Cardiac muscle cell (in vitro differentiated cells and primary cell): ENCODE data around the gene HIVEP1. TPM values are rescaled to one million over a fixed set of nuclear protein-coding genes. Genes with fewer than 3 reads are reported as not detected.

Experiments
- DNase-seq, 2 donors: peaks; one replicate each; pipeline versions ENCODE4 v3.0.0 to v3.0.0-alpha.2; 2010 to 2017; ENCODE audit warnings: low read depth in 1 of 2, low spot score in 1 of 2
- H3K27ac ChIP-seq: fragments of 200-600 bp; sonication (generic); 2 replicates; pipeline ENCODE4 v1.5.1; 2016
- H3K27me3 ChIP-seq: fragments of 200-600 bp; sonication (generic); 2 replicates; pipeline ENCODE4 v1.6.0; 2016; ENCODE audit warnings: control low read depth
- H3K36me3 ChIP-seq: fragments of 200-600 bp; sonication (generic); 2 replicates; pipeline ENCODE4 v1.5.1; 2016; ENCODE audit warnings: control low read depth
- H3K4me1 ChIP-seq: fragments of 200-600 bp; sonication (generic); 2 replicates; pipeline ENCODE4 v1.8.1; 2017; ENCODE audit warnings: low read depth, mild to moderate bottlenecking, mixed run types
- H3K4me3 ChIP-seq: fragments of 200-600 bp; sonication (generic); 2 replicates; pipeline ENCODE4 v1.5.1; 2016; ENCODE audit warnings: mild to moderate bottlenecking
- H3K9me3 ChIP-seq: fragments of 200-600 bp; sonication (generic); 2 replicates; pipeline ENCODE4 v1.5.1; 2017; ENCODE audit warnings: low read depth, mild to moderate bottlenecking, control low read depth
- polyA plus RNA-seq: library from polyadenylated mRNA; unstranded; fragments of >200 nt; fragmentation: Nextera tagmentation; extraction: Ambion mirVana; gene quantifications from 2 replicates; pipeline ENCODE4 v1.2.1, GENCODE V29; 2016
- total RNA-seq: library from RNA; depleted of rRNA; stranded (reverse); fragments of >200 nt; gene quantifications from 2 replicates; pipeline ENCODE4 v1.2.3, GENCODE V29; 2016
- TF ChIP-seq, protein P1 (sequence below): IDR thresholded peaks from 2 replicates; pipeline ENCODE4 v1.5.1; 2012; ENCODE audit warnings: low read depth, mild to moderate bottlenecking, low read length

The HIVEP1 gene
- total and polyA plus RNA-seq, 2 experiments from 2014 or later = 5.3 to 20.0 TPM

DNA sequence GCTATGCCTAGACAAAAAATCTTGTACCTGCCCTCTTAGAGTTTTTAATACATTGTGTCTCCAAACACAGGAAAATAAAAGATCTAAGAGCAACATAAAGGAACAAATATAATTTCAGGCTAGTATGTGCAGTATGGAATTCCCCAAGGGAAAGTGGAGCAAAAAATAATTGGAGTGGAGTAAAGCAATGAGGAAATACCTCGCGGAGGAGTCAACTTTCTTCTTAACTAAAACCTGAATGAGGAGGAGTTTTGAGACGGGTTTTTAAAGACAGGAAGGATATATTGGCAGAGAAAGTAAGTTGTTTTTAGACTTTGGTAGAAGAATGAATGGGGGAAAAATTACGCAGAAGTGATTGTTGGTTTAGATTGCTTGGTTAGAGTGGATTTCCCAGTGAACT is 14.0 kb downstream of the HIVEP1 start:
- DNase-seq = peak in 1 of 2 donors; percentile 50
- H3K4me3 ChIP-seq = no peak overlapping the region
- H3K36me3 ChIP-seq = no peaks in the 10 kb centered on the region
- H3K9me3 ChIP-seq = no peaks in the 10 kb centered on the region
- H3K27me3 ChIP-seq = no peaks in the 10 kb centered on the region
- TF ChIP-seq, protein P1, sequence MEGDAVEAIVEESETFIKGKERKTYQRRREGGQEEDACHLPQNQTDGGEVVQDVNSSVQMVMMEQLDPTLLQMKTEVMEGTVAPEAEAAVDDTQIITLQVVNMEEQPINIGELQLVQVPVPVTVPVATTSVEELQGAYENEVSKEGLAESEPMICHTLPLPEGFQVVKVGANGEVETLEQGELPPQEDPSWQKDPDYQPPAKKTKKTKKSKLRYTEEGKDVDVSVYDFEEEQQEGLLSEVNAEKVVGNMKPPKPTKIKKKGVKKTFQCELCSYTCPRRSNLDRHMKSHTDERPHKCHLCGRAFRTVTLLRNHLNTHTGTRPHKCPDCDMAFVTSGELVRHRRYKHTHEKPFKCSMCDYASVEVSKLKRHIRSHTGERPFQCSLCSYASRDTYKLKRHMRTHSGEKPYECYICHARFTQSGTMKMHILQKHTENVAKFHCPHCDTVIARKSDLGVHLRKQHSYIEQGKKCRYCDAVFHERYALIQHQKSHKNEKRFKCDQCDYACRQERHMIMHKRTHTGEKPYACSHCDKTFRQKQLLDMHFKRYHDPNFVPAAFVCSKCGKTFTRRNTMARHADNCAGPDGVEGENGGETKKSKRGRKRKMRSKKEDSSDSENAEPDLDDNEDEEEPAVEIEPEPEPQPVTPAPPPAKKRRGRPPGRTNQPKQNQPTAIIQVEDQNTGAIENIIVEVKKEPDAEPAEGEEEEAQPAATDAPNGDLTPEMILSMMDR = no peak
- peaks cover 9% of the 10 kb centered on the region for H3K4me1 ChIP-seq
- no peak overlapping the region for H3K27ac ChIP-seq

DNA sequence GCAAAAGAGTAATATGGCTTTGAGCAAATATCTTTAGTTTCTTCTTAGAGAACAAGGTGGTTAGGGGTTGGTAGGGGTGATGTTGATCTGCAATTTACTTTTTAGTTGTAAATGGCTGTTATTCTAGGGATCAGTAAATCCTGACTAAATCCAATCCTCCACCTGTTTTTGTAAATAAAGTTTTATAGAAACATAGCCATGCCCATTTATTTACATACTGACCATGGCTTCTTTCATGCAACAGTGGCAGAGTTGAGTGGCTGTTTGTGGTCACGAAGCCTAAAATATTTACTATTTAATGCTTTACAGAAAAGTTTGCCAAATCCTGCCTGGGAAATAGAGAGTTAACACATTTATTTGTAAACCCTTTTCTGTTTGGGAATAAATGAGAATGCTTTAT is 14.7 kb downstream of the HIVEP1 start:
- Histone ChIP-seq H3K27ac (no peak overlapping the region), H3K27me3 (no peaks in the 10 kb centered on the region), H3K36me3 (no peaks in the 10 kb centered on the region), H3K4me1 (peaks cover 9% of the 10 kb centered on the region), H3K4me3 (no peak overlapping the region), H3K9me3 (no peaks in the 10 kb centered on the region)
- no peak for DNase-seq
- TF ChIP-seq, protein P1 = no peak

DNA sequence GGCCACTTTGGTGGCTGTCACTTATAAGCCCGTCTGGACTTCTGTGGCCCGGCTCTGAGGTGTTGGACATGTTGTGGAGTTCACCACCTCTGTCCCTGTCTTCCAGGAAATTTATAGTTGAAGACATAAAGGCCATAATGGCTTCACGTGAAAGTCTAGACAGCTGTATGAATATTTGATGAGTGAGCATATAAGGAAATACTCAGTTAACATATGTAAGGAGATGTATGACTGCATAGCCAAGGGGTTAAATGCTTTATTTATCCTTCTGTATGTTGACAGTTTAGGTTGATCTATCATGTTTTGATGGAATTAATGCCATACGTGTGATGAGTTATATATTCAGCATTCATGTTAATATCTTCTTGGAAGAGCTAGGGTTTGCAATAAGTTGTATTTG is 16.1 kb downstream of the HIVEP1 start:
- TF ChIP-seq, protein P1 = no peak
- H3K9me3 ChIP-seq = no peaks in the 10 kb centered on the region
- H3K4me1 ChIP-seq = peaks cover 9% of the 10 kb centered on the region
- no peak overlapping the region for H3K4me3 ChIP-seq
- H3K36me3 ChIP-seq = no peaks in the 10 kb centered on the region
- H3K27me3 ChIP-seq = no peaks in the 10 kb centered on the region
- no peak overlapping the region for H3K27ac ChIP-seq
- no peak for DNase-seq

DNA sequence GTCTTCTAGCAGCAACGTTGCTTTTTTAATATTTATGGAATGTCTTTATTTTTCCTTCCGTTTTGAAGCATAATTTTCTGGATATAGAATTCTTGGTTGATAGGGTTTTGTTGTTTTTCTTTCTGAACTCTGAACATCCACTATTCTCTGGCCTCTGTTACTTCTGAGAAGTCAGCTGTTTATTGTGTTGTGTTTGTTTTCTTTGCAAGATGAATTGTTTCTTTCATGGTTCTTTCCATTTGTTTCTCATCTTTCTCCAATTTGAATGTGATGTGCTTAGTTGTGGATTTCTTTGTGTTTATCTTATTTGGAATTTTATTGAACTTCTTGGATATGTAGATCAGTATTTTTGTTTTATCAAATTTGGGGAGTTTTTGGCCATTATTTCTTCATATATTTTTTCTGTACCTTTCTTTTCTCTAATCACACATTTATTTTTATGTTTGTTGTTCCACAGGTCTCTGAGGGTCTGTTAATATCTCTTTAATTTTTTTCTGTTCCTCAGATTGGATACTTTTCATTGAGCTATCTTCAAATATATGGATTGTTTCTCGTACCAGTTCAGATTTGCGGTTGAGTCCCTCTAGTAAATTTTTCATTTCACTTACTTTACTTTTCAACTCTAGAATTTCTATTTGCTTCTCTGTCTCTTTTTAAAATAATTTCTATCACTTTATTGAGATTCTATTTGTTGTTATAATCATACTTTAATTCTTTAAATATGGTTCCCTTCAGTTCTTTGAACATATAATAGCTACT is 18.0 kb downstream of the HIVEP1 start:
- H3K27ac ChIP-seq = no peak overlapping the region
- H3K36me3 ChIP-seq = no peaks in the 10 kb centered on the region
- H3K27me3 ChIP-seq = no peaks in the 10 kb centered on the region
- H3K4me3 ChIP-seq = no peak overlapping the region
- H3K9me3 ChIP-seq = no peaks in the 10 kb centered on the region
- H3K4me1 ChIP-seq = peaks cover 18% of the 10 kb centered on the region
- TF ChIP-seq, protein P1 = no peak
- no peak for DNase-seq

DNA sequence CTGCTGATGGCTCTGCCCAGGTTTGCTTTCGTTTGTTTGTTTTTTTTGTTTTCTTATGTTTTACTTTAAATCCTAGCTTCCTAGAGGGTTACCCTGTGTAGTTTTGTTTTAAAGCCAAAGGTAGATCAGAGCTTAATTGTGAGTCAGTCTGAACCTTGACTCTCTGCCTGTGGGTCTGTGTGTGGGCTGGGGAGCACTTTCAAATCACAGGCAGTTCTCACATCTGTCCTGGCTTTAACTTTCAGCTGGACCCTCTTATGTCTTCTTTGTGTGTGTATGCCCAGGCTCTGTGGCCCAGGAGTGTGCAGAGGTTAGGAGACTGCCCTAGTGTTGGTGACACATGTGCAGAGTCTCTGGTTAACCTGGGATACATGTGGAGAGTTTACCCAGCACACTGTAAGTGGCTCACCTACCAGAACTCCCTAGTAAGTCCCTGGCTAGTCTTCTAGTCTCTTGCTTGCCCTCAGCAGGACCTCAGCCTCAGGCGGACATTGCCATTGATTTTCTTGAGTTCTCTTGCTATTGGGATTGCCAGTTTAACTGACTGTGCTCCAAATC is 19.0 kb downstream of the HIVEP1 start:
- Histone ChIP-seq H3K27me3 (no peaks in the 10 kb centered on the region), H3K27ac (peak overlapping the region; percentile 19), H3K36me3 (no peaks in the 10 kb centered on the region), H3K4me3 (no peak overlapping the region), H3K4me1 (peaks cover 22% of the 10 kb centered on the region), H3K9me3 (no peaks in the 10 kb centered on the region)
- TF ChIP-seq, protein P1 = no peak
- DNase-seq = no peak
